ENCODE measurements around the gene BMP6.

DNA sequence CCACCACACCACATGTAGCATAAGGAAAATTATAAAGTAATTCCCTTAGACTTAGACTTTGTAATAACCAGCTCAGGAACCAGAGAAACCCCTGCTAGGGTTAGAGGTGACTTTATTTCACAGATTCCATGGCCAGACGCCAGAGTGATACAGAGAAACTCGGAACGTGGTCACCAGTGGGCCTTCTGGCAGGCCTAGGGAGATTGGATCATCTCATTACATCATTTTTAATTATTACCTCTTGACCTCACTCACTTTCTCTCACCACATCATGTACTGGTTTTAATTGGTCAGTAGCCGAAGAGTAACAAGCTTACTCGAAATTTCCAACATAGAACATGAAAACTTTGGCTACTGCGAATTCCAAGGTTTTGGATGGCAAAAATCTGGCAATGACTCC is 72.9 kb downstream of the BMP6 start:
- TF ChIP-seq, protein P1, sequence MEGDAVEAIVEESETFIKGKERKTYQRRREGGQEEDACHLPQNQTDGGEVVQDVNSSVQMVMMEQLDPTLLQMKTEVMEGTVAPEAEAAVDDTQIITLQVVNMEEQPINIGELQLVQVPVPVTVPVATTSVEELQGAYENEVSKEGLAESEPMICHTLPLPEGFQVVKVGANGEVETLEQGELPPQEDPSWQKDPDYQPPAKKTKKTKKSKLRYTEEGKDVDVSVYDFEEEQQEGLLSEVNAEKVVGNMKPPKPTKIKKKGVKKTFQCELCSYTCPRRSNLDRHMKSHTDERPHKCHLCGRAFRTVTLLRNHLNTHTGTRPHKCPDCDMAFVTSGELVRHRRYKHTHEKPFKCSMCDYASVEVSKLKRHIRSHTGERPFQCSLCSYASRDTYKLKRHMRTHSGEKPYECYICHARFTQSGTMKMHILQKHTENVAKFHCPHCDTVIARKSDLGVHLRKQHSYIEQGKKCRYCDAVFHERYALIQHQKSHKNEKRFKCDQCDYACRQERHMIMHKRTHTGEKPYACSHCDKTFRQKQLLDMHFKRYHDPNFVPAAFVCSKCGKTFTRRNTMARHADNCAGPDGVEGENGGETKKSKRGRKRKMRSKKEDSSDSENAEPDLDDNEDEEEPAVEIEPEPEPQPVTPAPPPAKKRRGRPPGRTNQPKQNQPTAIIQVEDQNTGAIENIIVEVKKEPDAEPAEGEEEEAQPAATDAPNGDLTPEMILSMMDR (IDR thresholded peaks at IDR 0.05) = no peak
- TF ChIP-seq POLR2AphosphoS5 (IDR thresholded peaks at IDR 0.05; ENCODE audit: low read depth, low read length) = no peak
